ENCODE data around the gene UBA6.
"Not testable (repeated sequence)": the region's sequence is repeated elsewhere in the genome, so short reads cannot be mapped to it uniquely, and the experiment has no call there.

Gene UBA6

DNA sequence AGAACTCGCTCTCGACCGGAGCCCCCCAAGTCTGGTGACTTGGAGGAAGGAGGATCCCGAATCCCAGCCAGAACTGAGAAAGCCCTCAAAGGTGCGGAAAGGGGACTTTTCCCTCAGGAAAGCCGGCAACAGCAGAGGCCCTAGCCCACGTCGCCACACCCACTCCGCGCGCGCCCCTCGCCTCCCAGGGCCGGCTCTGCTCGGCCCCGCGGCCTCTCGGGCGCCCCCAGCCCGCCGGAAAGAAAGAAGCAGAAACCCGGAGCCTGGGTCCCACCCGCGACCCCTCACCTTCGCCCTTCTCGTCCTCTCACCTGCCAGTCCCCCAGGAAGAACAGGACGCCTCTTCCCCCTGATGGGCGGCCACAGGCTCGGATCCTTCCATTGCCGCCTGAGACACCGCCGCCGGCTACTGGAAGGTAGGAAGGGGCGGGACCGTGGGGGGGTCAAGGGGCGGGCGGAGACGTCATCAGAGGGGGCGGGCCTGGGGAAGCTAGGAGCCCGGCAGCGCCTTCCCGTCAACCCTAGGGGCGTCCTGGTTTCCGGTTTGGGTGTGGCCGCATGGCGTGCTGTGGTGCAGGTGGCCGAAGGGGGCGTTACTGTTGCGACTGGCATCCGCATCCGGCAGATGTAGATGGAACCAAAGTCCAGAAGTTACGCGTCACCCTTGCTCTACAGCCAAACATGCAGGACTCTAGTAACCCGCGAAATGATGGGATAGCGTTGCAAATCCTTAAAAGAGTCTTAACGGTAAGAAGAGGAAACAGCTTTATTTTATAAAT is at the start of gene UBA6:
UBA6 (minus strand) TSS at position 418 of the 779 bp plus-strand sequence; CDS start at position 382, 36 bp downstream.
- peak; percentile 97 for DNase-seq (ENCODE audit: low spot score)

GRCh38 chr4:67750691-67751090 is 49.7 kb upstream of the UBA6 start:
- DNase-seq (ENCODE audit: low spot score) = no peak

- DNase-seq (ENCODE audit: low spot score) = no peak
Measured at GRCh38 chr4:67749286-67749685, 48.3 kb upstream of the UBA6 start.

GRCh38 chr4:67746797-67747495 is 46.0 kb upstream of the UBA6 start:
- DNase-seq (ENCODE audit: low spot score) = peak; percentile 49

- no peak for DNase-seq (ENCODE audit: low spot score)
Measured at GRCh38 chr4:67744561-67745283, 43.8 kb upstream of the UBA6 start.

DNA sequence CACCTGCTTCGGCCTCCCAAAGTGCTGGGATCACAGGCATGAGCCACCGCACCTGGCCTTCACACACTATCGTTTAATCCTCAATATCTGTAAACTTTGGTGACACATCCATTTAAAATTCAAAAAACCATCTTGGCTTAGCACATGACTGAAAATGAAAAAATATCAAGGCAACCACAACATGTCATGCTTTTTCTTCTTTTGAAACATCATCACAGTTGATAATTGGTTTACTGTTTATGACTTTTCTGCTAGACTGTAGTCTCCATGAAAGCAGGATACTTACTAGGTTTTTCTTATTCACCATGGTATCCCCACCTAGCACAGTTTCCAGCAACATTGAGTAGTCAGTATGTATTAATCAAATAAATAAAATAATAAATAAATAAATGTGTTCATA is 42.2 kb upstream of the UBA6 start:
- no peak for DNase-seq (ENCODE audit: low spot score)

GRCh38 chr4:67736262-67736661 is 35.3 kb upstream of the UBA6 start:
- DNase-seq (ENCODE audit: low spot score) = no peak

DNA sequence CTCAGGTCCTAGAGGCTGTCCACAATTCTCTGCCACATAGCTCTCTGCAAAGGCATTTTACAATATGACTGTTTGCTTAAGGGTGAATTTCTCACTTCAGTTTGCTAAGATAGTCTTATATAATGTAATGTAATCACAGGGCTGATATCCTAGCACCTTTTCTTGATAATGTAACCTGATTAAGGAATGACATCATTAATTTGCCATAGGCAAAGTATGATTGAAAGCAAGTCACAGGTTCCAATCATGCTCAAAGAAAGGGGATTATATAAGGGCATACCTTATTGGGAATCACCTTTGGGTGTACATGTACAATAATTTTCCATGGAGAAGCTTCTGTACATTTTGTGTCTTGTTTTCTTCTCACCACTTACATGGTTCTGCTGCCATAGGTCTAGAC is 34.4 kb upstream of the UBA6 start:
- DNase-seq (ENCODE audit: low spot score) = no peak

GRCh38 chr4:67730511-67730910 is 29.6 kb upstream of the UBA6 start:
- DNase-seq (ENCODE audit: low spot score) = not testable (repeated sequence)

GRCh38 chr4:67727124-67727850 is 26.3 kb upstream of the UBA6 start:
- DNase-seq (ENCODE audit: low spot score) = no peak

DNA sequence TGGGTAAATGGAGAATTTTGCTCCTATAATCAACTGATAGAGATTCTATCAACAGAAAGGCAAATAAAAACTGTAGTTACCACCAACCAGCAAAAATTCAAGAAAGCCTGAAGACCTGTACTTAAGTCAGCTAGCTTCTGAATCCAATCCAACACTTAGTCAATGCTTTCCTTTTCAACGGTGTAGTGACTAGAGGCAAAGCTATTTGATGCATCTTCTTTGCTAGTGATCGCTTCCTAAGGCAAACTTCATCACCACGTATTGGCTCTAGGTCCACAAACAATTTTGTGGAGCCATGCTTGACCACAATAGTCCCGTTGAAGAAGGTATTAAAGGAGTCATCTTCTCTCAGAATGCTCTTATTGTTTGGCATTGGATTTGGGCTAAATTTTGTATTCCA is 25.0 kb upstream of the UBA6 start:
- DNase-seq (ENCODE audit: low spot score) = no peak

- DNase-seq (ENCODE audit: low spot score) = no peak
Measured at GRCh38 chr4:67725132-67725531, 24.2 kb upstream of the UBA6 start.

GRCh38 chr4:67723949-67724348 is 23.0 kb upstream of the UBA6 start:
- DNase-seq (ENCODE audit: low spot score) = no peak

DNA sequence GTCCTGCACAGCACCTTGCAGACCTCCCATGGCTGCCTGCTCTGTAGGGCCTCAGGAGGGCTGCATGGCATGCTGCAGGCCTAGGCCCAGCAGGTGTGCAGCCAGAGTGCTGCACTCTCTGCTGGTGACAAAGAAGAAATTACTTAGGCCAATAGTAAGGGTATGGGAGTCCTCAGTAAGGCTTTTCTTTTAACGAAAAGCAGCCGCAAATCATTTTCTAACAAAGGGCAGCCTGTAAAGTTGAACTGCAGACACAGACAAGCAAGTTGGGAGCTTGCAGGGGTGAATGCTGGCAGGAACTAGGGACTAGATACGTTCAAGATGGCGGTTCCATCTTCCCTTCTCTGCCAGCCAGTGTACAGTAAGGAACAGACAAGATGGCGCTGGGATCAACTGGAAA is 22.4 kb upstream of the UBA6 start:
- no peak for DNase-seq (ENCODE audit: low spot score)

- DNase-seq (ENCODE audit: low spot score) = peak; percentile 7
Measured at GRCh38 chr4:67721770-67722597, 21.0 kb upstream of the UBA6 start.

DNA sequence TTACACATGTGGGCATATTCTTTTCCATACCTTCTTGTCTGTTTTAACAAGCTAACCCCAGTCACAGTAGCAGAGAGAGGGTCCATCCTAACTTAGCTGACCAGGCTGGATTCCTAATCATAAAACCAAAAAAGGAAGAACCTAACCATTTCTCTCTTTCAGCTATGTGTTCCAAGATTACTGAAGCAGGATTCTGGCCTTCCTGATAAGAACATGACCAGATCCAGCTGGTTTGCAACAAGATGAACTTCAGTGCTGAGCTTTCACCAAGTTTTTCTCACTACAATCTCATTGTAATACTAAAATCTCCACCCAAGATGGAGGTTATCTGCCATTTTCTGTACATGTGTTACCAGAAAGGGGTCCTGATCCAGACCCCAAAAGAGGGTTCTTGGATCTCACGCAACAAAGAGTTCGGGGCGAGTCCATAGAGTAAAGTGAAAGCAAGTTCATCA is 20.4 kb upstream of the UBA6 start:
- no peak for DNase-seq (ENCODE audit: low spot score)

DNA sequence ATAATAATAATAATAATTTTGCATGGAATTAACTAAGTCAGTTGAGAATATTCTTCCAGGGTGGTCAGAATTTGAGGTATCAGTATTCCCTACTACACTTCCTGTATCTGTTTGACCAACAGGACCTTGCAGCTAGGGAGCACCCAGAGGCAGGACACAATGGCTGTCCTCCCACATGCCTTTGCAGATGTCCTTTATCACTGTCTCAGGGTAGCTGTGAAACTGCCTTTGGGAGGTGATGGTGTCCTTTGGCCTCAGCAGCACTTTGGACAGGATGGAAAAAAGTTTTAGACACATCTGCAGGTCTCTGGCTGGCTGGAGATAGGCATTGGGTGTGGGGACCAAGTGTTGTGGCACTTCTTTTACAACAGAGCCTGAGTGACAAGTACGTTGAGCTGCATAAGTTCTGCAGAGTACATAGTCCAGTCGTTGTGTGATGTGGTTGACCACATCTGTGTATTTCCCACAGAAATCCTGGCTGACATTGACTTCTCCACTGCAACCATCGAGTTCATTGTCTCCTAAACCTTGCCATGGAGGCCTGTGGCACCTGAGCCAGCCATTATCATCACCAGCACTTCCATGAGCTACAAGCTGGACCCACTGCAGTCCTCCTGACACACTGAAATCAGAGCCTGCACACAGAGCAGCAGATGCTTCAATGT is 19.1 kb upstream of the UBA6 start:
- no peak for DNase-seq (ENCODE audit: low spot score)

DNA sequence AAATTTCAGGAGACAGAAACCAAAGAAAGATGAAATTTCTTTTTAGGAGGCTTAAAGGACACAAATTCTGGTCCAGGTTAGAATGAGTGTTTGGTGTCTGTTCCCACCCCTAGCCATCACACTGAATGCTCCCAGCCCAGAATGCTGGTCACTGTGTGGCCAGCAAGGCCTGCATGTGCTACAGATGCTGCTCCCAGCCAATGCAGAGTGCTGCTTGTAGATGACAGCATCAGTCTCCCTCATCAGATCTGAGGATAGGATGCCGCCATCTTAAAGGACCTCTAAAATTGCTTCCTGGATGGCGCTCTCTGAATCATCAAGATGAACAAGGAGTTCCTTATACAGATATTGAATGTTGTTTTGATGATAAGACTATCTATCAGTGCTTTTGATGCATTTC is 17.9 kb upstream of the UBA6 start:
- DNase-seq (ENCODE audit: low spot score) = no peak

- DNase-seq (ENCODE audit: low spot score) = no peak
Measured at GRCh38 chr4:67717586-67717985, 16.6 kb upstream of the UBA6 start.

DNA sequence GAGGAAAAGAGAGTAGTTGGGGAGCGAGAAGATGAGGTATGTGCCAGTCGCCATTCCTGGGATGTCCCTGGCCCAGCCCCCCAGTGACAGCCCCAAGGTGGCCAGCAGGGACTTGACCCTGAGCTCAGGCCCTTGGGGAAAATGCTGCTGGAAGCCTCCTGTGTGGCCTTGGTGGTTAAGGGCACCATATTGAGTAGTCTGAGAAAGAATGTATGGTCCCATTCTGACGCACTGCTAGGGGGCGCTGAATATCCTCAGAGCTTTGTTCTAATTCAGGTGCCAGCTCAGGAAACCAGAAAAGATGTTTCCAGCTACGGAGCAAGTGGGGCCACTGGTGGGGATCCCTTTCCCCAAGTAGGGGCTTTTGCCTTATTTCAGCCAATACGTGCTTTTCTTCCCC is 14.0 kb upstream of the UBA6 start:
- DNase-seq (ENCODE audit: low spot score) = no peak

DNA sequence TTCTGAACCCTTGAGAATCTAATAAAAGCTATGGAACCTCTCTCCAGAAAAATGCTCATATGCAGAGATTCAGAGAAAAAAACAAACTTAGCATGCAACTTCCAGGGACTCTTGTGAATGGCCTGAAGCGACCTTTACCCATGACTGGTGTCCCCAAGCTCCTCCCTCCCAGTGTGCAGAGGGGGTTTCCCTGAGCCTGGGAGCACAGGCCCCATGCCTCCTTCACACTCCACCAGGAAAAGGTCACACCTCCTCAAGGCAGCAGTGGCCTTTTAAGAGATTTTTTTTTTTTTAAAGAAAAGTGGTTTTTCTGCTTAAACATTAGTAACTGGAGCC is 13.3 kb upstream of the UBA6 start:
- no peak for DNase-seq (ENCODE audit: low spot score)
